Mesendoderm (in vitro differentiated cells): ENCODE data around the gene ERFE.
"Not testable (repeated sequence)": the region's sequence is repeated elsewhere in the genome, so short reads cannot be mapped to it uniquely, and the experiment has no call there.

Source experiments
- DNase-seq: peaks from one replicate; pipeline ENCODE4 v3.0.0; 2013
- H2AK5ac ChIP-seq: 2 replicates; pipeline ENCODE4 v1.6.1; 2013; ENCODE audit warnings: low read length, inconsistent platforms
- H2BK120ac ChIP-seq: 2 replicates; pipeline ENCODE4 v1.6.1; 2013; ENCODE audit warnings: low read depth, mild to moderate bottlenecking, low read length, moderate library complexity, mixed read lengths
- H2BK15ac ChIP-seq: replicated peaks from 2 replicates; pipeline ENCODE4 v1.6.1; 2013; ENCODE audit warnings: low read depth, mild to moderate bottlenecking, moderate library complexity
- H2BK5ac ChIP-seq: 2 replicates; pipeline ENCODE4 v1.6.1; 2013; ENCODE audit warnings: low read length, inconsistent platforms
- H3K18ac ChIP-seq: 2 replicates; pipeline ENCODE4 v1.6.1; 2013; ENCODE audit warnings: mild to moderate bottlenecking, low read length, mixed read lengths
- H3K23ac ChIP-seq: one replicate; pipeline ENCODE4 v1.6.1; 2013; ENCODE audit warnings: low read length
- H3K27ac ChIP-seq: 2 replicates; pipeline ENCODE4 v1.5.1; 2013; ENCODE audit warnings: low read depth, mild to moderate bottlenecking, inconsistent platforms, low read length, moderate library complexity
- H3K27me3 ChIP-seq: 2 replicates; pipeline ENCODE4 v1.6.1; 2013; ENCODE audit warnings: low read length, control low read depth, mild to moderate bottlenecking, inconsistent platforms; ENCODE audit not compliant: insufficient read depth, poor library complexity
- H3K36me3 ChIP-seq: 2 replicates; pipeline ENCODE4 v1.6.1; 2013; ENCODE audit warnings: low read length, inconsistent platforms; ENCODE audit not compliant: control insufficient read depth, insufficient read depth
- H3K4ac ChIP-seq: one replicate; pipeline ENCODE4 v1.6.1; 2013; ENCODE audit warnings: low read depth, mild to moderate bottlenecking, low read length, moderate library complexity
- H3K4me1 ChIP-seq: 2 replicates; pipeline ENCODE4 v1.6.1; 2013; ENCODE audit warnings: low read depth, low read length, inconsistent platforms; ENCODE audit not compliant: control insufficient read depth
- H3K4me2 ChIP-seq: 2 replicates; pipeline ENCODE4 v1.6.1; 2013; ENCODE audit warnings: low read length
- H3K4me3 ChIP-seq: 2 replicates; pipeline ENCODE4 v1.5.1; 2013; ENCODE audit warnings: mild to moderate bottlenecking, low read length
- H3K56ac ChIP-seq: one replicate; pipeline ENCODE4 v1.6.1; 2013; ENCODE audit warnings: low read length
- H3K79me1 ChIP-seq: 2 replicates; pipeline ENCODE4 v1.6.1; 2013; ENCODE audit warnings: low read length, inconsistent platforms
- H3K79me2 ChIP-seq: 2 replicates; pipeline ENCODE4 v1.6.1; 2013; ENCODE audit warnings: mild to moderate bottlenecking, low read length; ENCODE audit not compliant: control insufficient read depth, insufficient read depth
- H3K9ac ChIP-seq: 2 replicates; pipeline ENCODE4 v1.6.1; 2013; ENCODE audit warnings: low read length, inconsistent platforms
- H4K5ac ChIP-seq: one replicate; pipeline ENCODE4 v1.6.1; 2013; ENCODE audit warnings: low read length
- H4K8ac ChIP-seq: one replicate; pipeline ENCODE4 v1.6.1; 2013; ENCODE audit warnings: low read depth, mild to moderate bottlenecking, control low read depth, low read length, moderate library complexity
- WGBS: extraction: QIAGEN DNeasy Blood & Tissue Kit; methylation state at CpG from one replicate; pipeline ENCODE4 v1.1.7; 2013; ENCODE audit warnings: low lambda C conversion rate, missing lambda C conversion rate; ENCODE audit not compliant: insufficient coverage; ENCODE audit errors: extremely low coverage; 5-methylcytosine and 5-hydroxymethylcytosine counted together

Gene ERFE

GRCh38 chr2:238168196-238169047 is 9.7 kb downstream of the ERFE start:
- WGBS = no CpG with 5 or more reads among the region's 13 CpGs
- H3K27ac ChIP-seq = no peak overlapping the region
- H3K4ac ChIP-seq = no peak overlapping the region
- no peaks in the 10 kb centered on the region for H3K79me1 ChIP-seq
- no peak for DNase-seq
- H3K4me1 ChIP-seq = no peaks in the 10 kb centered on the region
- no peak overlapping the region for H2BK5ac ChIP-seq
- no peak overlapping the region for H2BK15ac ChIP-seq
- H3K56ac ChIP-seq = no peak overlapping the region
- H3K27me3 ChIP-seq = peaks cover 4% of the 10 kb centered on the region
- no peak overlapping the region for H3K9ac ChIP-seq
- H3K36me3 ChIP-seq = peaks cover 7% of the 10 kb centered on the region
- no peak overlapping the region for H2BK120ac ChIP-seq
- no peak overlapping the region for H4K8ac ChIP-seq
- H3K79me2 ChIP-seq = no peaks in the 10 kb centered on the region
- no peak overlapping the region for H3K18ac ChIP-seq
- H3K23ac ChIP-seq = no peak overlapping the region
- no peak overlapping the region for H3K4me3 ChIP-seq
- H4K5ac ChIP-seq = no peak overlapping the region
- H3K4me2 ChIP-seq = no peak overlapping the region
- no peak overlapping the region for H2AK5ac ChIP-seq

- Histone ChIP-seq H2BK15ac (no peak overlapping the region), H4K5ac (no peak overlapping the region), H3K56ac (no peak overlapping the region), H3K4me3 (no peak overlapping the region), H3K23ac (no peak overlapping the region), H3K4ac (no peak overlapping the region), H3K36me3 (peaks cover 7% of the 10 kb centered on the region), H3K27ac (no peak overlapping the region), H2AK5ac (no peak overlapping the region), H3K27me3 (no peaks in the 10 kb centered on the region), H2BK120ac (no peak overlapping the region), H3K4me2 (no peak overlapping the region), H3K79me1 (no peaks in the 10 kb centered on the region), H2BK5ac (no peak overlapping the region), H3K79me2 (no peaks in the 10 kb centered on the region), H3K4me1 (no peaks in the 10 kb centered on the region), H4K8ac (no peak overlapping the region), H3K9ac (no peak overlapping the region), H3K18ac (no peak overlapping the region)
- no CpG with 5 or more reads among the region's 6 CpGs for WGBS
- no peak for DNase-seq
Observed at GRCh38 chr2:238169048-238169707, 10.4 kb downstream of the ERFE start.

- Histone ChIP-seq H3K27ac (no peak overlapping the region), H4K5ac (no peak overlapping the region), H2BK15ac (no peak overlapping the region), H3K18ac (no peak overlapping the region), H3K23ac (no peak overlapping the region), H3K56ac (no peak overlapping the region), H2BK5ac (no peak overlapping the region), H3K27me3 (no peaks in the 10 kb centered on the region), H3K4me3 (no peak overlapping the region), H3K4me1 (no peaks in the 10 kb centered on the region), H3K9ac (no peak overlapping the region), H3K4me2 (no peak overlapping the region), H3K79me2 (no peaks in the 10 kb centered on the region), H4K8ac (no peak overlapping the region), H2BK120ac (no peak overlapping the region), H3K79me1 (no peaks in the 10 kb centered on the region), H2AK5ac (no peak overlapping the region), H3K4ac (no peak overlapping the region), H3K36me3 (peaks cover 8% of the 10 kb centered on the region)
- DNase-seq = no peak
- no CpG with 5 or more reads among the region's 5 CpGs for WGBS
Observed at GRCh38 chr2:238169708-238170251, 11.0 kb downstream of the ERFE start.

GRCh38 chr2:238170386-238171071 is 11.8 kb downstream of the ERFE start:
- no CpG with 5 or more reads among the region's 21 CpGs for WGBS
- Histone ChIP-seq H3K27ac (no peak overlapping the region), H3K36me3 (peaks cover 9% of the 10 kb centered on the region)

GRCh38 chr2:238171072-238171431 is 12.3 kb downstream of the ERFE start:
- H3K79me1 ChIP-seq, H3K4me1 ChIP-seq, H3K56ac ChIP-seq, H3K4me2 ChIP-seq, H3K27me3 ChIP-seq, H3K79me2 ChIP-seq, H3K4ac ChIP-seq, H3K36me3 ChIP-seq, H3K27ac ChIP-seq, H3K9ac ChIP-seq, H2AK5ac ChIP-seq, H2BK5ac ChIP-seq, H2BK120ac ChIP-seq, H3K23ac ChIP-seq, H3K4me3 ChIP-seq, H2BK15ac ChIP-seq, H4K8ac ChIP-seq, H3K18ac ChIP-seq, H4K5ac ChIP-seq, DNase-seq: not testable (repeated sequence)
- WGBS = no CpG with 5 or more reads among the region's 5 CpGs

More at GRCh38 chr2:238170386-238171071, 11.8 kb downstream of the ERFE start:
- no peak overlapping the region for H3K18ac ChIP-seq
- no peak overlapping the region for H3K4me3 ChIP-seq
- DNase-seq = no peak
- no peaks in the 10 kb centered on the region for H3K27me3 ChIP-seq
- no peaks in the 10 kb centered on the region for H3K79me1 ChIP-seq
- no peak overlapping the region for H2BK15ac ChIP-seq
- H2AK5ac ChIP-seq = no peak overlapping the region
- H4K8ac ChIP-seq = no peak overlapping the region
- no peaks in the 10 kb centered on the region for H3K4me1 ChIP-seq
- H2BK5ac ChIP-seq = no peak overlapping the region
- H3K56ac ChIP-seq = no peak overlapping the region
- H4K5ac ChIP-seq = no peak overlapping the region
- H3K23ac ChIP-seq = no peak overlapping the region
- H3K4ac ChIP-seq = no peak overlapping the region
- no peak overlapping the region for H3K4me2 ChIP-seq
- no peaks in the 10 kb centered on the region for H3K79me2 ChIP-seq
- H2BK120ac ChIP-seq = no peak overlapping the region
- no peak overlapping the region for H3K9ac ChIP-seq
